ENCODE measurements around the gene SPIN2A. TPM values are rescaled to one million over a fixed set of nuclear protein-coding genes. Genes with fewer than 3 reads are reported as not detected.
"Not testable (repeated sequence)": the region's sequence is repeated elsewhere in the genome, so short reads cannot be mapped to it uniquely, and the experiment has no call there.

Gene SPIN2A
- total RNA-seq = 0.69 TPM
- long read RNA-seq = 0 reads

DNA sequence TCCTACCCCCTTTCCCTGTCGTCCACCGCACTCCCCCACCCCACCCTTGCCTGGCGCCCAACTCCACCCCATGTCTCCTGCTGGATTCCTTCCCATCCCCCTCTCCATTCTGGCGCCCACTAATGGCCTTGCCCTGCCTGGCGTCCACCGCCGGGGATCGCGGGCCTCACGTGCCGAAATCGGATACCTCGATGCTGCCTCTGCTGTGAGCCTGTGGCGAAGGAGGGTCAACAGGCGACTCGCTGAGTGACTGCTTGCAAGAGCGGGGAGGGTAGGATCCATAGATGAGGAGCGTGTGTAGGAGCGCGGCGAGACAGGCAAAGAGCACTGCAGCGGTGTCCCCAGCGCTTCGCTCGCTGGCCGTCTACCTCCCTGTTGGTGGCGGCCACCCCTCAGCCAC lies at the start of gene SPIN2A:
Gene SPIN2A (minus strand): TSS at position 325 of the 400 bp plus-strand sequence. CDS start 800 bp downstream, outside the sequence.
- peak; percentile 66 for ATAC-seq
- DNase-seq; H3K4me1 ChIP-seq; H3K27me3 ChIP-seq; H3K9me3 ChIP-seq; H3K4me3 ChIP-seq; intact Hi-C loops (cut with DNase I); H3K36me3 ChIP-seq; H3K27ac ChIP-seq: not testable (repeated sequence)

DNA sequence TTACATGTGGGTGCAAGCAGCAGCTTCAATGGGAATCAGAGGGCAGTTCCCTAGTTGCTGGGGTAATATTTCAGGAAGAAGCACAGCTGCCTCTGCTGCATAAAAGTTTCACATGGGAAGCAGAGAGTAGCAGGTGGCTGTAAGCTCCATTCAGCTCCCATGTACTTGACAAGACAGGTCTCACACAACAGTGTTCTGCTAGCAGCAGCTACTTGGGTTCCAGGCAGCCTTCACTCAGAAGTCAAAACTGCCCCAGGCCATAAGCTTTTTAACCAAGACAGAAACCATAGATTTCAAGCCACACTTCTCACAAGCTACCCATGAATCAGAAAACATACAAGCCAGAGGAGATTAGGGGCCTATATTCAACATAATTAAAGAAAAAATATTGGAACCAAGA lies 41.4 kb upstream of the SPIN2A start:
- Histone ChIP-seq H3K4me1 (no peaks in the 10 kb centered on the region), H3K36me3 (no peaks in the 10 kb centered on the region), H3K4me3 (no peak overlapping the region), H3K27me3 (no peaks in the 10 kb centered on the region), H3K9me3 (no peaks in the 10 kb centered on the region), H3K27ac (no peak overlapping the region)
- no peak for DNase-seq
- intact Hi-C loops (cut with DNase I) = no loop called here
- no peak for ATAC-seq
- no peak for TF ChIP-seq CTCF (IDR thresholded peaks at IDR 0.05)

DNA sequence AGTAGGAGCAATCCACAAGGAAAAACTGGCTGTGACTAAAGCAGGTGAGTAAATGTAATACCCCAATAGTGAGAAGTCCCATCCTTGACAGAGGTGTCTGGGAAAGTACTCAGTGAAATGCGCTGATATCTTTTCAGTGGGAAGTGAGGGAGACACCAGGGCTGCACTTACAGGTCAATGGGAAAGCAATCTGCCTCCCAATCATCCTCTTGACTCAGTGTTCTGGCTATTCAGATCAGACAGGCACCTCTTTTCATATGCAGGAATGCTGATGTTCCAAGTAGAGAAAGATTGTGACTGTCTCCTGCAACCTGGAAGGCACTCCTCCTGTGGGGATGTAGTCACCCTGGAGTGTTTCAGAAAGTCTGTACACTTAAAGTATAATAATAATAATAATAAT lies 39.9 kb upstream of the SPIN2A start:
- no peaks in the 10 kb centered on the region for H3K9me3 ChIP-seq
- H3K4me1 ChIP-seq = no peaks in the 10 kb centered on the region
- intact Hi-C loops (cut with DNase I) = no loop called here
- no peaks in the 10 kb centered on the region for H3K36me3 ChIP-seq
- no peaks in the 10 kb centered on the region for H3K27me3 ChIP-seq
- ATAC-seq (no peak), DNase-seq (no peak)
- H3K4me3 ChIP-seq = no peak overlapping the region
- no peak for TF ChIP-seq CTCF (IDR thresholded peaks at IDR 0.05)
- H3K27ac ChIP-seq = no peak overlapping the region

DNA sequence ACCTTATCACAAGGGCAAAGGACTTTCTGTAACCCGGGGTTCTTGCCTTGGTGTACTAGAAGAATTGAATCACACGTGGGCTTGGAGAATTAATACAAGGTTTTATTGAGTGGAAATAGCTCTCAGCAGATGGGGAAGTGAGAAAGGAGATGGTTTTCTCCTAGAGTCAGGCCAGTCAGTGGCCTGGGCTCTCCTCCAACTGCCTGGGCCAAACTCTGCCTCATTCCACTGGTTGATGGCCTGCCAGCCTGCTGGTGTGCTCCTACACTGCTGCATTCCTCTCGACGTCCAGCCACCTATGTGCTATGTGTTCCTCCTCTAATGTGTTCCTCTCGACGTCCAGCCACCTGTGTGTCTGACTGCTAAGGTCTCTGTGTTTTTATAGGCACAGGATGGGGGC lies 35.3 kb upstream of the SPIN2A start:
- intact Hi-C loops (cut with DNase I) = no loop called here
- no peak overlapping the region for H3K4me3 ChIP-seq
- H3K4me1 ChIP-seq = no peaks in the 10 kb centered on the region
- TF ChIP-seq CTCF (IDR thresholded peaks at IDR 0.05) = no peak
- H3K27me3 ChIP-seq = no peaks in the 10 kb centered on the region
- DNase-seq = no peak
- H3K36me3 ChIP-seq = no peaks in the 10 kb centered on the region
- no peak for ATAC-seq
- no peak overlapping the region for H3K27ac ChIP-seq
- no peaks in the 10 kb centered on the region for H3K9me3 ChIP-seq

- Histone ChIP-seq H3K9me3 (no peaks in the 10 kb centered on the region), H3K4me1 (no peaks in the 10 kb centered on the region), H3K36me3 (no peaks in the 10 kb centered on the region), H3K27ac (no peak overlapping the region), H3K4me3 (no peak overlapping the region), H3K27me3 (no peaks in the 10 kb centered on the region)
- intact Hi-C loops (cut with DNase I) = no loop called here
- peak; percentile 35 for TF ChIP-seq CTCF (IDR thresholded peaks at IDR 0.05)
- peak; percentile 53 for ATAC-seq
- no peak for DNase-seq
These were observed 19.3 kb upstream of the SPIN2A start for GRCh38 chrX:57156397-57157049.

GRCh38 chrX:57155171-57155570 lies 18.0 kb upstream of the SPIN2A start:
- Histone ChIP-seq H3K4me1 (no peaks in the 10 kb centered on the region), H3K4me3 (no peak overlapping the region), H3K27me3 (no peaks in the 10 kb centered on the region), H3K27ac (no peak overlapping the region), H3K36me3 (no peaks in the 10 kb centered on the region), H3K9me3 (no peaks in the 10 kb centered on the region)
- intact Hi-C loops (cut with DNase I) = no loop called here
- TF ChIP-seq CTCF (IDR thresholded peaks at IDR 0.05) = no peak
- no peak for ATAC-seq
- DNase-seq = no peak

DNA sequence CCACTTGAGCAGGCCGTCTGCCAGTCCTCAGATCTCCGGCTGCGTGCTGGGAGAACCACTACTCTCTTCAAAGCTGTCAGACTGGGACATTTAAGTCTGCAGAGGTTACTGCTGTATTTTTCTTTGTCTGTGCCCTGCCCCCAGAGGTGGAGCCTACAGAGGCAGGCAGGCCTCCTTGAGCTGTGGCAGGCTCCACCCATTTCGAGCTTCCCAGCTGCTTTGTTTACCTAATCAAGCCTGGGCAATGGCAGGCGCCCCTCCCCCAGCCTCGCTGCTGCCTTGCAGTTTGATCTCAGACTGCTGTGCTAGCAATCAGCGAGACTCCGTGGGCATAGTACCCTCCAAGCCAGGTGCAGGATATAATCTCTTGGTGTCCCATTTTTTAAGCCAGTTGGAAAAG lies 15.0 kb upstream of the SPIN2A start:
- H3K27ac ChIP-seq; H3K9me3 ChIP-seq; H3K4me1 ChIP-seq; H3K36me3 ChIP-seq; H3K27me3 ChIP-seq; ATAC-seq; DNase-seq; intact Hi-C loops (cut with DNase I); H3K4me3 ChIP-seq: not testable (repeated sequence)
